ENCODE data around the gene NTN5. TPM values are rescaled to one million over a fixed set of nuclear protein-coding genes. Genes with fewer than 3 reads are reported as not detected.

Gene NTN5
- total RNA-seq, 1 experiment from 2014 or later: 0.55 TPM

DNA sequence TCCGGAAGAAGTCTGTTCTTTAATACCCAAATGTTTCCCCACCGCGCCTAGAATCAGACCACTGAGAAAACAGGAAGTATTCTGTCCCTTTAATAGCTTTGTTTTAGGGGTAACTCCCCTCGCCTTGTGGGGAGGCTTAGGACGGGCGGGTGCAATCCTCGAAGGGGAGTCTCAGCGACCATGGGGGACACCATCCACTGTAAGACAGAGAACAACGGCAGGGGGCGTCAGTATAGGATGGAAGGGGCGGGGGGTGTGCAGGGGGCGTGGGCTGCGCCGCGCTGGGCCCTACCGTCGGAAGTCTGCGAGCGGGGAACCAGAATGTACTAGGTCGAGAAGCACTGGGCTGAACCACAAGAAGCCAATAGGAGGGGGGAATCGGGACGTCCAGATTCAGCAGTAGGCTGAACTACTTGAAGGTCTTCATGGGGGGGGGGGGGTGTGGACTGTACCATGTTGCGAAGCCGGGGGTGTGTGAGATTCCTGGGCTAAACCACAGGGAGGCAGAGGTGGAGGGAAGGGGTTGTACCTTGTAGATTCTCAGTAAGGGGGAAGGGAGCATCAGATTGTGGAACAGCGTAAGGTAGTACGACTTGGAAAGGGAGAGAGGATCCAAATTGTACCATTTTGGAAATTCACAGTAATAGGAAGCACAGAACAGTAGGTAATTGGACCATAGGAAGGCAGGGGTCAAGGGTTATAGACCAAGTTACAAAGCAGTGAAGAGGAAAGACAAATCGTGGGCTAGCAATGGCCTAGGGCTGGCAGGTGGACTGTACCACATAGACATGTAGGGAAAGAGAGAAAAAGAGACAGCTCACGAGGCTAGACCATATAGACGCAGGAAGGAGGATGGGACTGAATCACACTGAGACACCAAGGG lies 34.6 kb downstream of the NTN5 start:
- Histone ChIP-seq H3K56ac (ENCODE audit: insufficient read length, low read depth, low read length) (no peak overlapping the region), H3K18ac (ENCODE audit: insufficient read length, low read depth, low read length) (peak overlapping the region; percentile 90), H3K14ac (ENCODE audit: insufficient read depth, low read length) (peak overlapping the region; percentile 49; the same call in 1 of the 2 replicates), H3T11ph (ENCODE audit: low read length) (peak overlapping the region; percentile 61), H3K27ac (ENCODE audit: insufficient read length, low read depth, low read length) (peak overlapping the region; percentile 60), H4K91ac (ENCODE audit: insufficient read length, low read depth, low read length) (no peak overlapping the region), H2BK12ac (ENCODE audit: insufficient read length, low read depth, low read length) (peak overlapping the region; percentile 31), H4K8ac (replicated peaks; ENCODE audit: insufficient read length, low read depth, low read length) (no peak overlapping the region), H4K20me1 (ENCODE audit: control insufficient read depth, insufficient read depth, insufficient read length) (no peaks in the 10 kb centered on the region), H2BK15ac (ENCODE audit: low read depth, low read length) (no peak overlapping the region), H2AFZ (ENCODE audit: low read length) (no peak overlapping the region), H3K79me2 (ENCODE audit: insufficient read depth, low read length) (no peaks in the 10 kb centered on the region), H2AK5ac (ENCODE audit: insufficient read length, low read length) (no peak overlapping the region), H3K23me2 (ENCODE audit: insufficient read length, low read depth, low read length, poor library complexity, severe bottlenecking) (peaks cover 21% of the 10 kb centered on the region), H3K9ac (ENCODE audit: extremely low read depth, insufficient read length, low read length) (peak overlapping the region; percentile 41), H3K9me3 (ENCODE audit: control insufficient read depth, low read depth, low read length) (no peaks in the 10 kb centered on the region), H3K4me1 (ENCODE audit: insufficient read depth, low read length) (peaks cover 7% of the 10 kb centered on the region; the same call in 1 of the 2 replicates), H2BK120ac (ENCODE audit: low read depth, low read length, poor library complexity, severe bottlenecking) (peak overlapping the region; percentile 97), H4K5ac (ENCODE audit: insufficient read length, low read depth, low read length) (no peak overlapping the region), H3K79me1 (ENCODE audit: insufficient read depth, low read depth, low read length, poor library complexity, severe bottlenecking) (no peaks in the 10 kb centered on the region), H3K4me2 (ENCODE audit: insufficient read depth, insufficient read length, low read length) (peak overlapping the region; percentile 63), H3K23ac (ENCODE audit: insufficient read length, low read depth, low read length) (no peak overlapping the region), H2BK5ac (ENCODE audit: insufficient read length, low read length) (no peak overlapping the region), H3K4ac (ENCODE audit: low read depth, low read length) (no peak overlapping the region; the same call in 1 of the 2 replicates), H3K27me3 (ENCODE audit: insufficient read depth, low read length) (no peaks in the 10 kb centered on the region; the same call in 1 of the 2 replicates), H2BK20ac (ENCODE audit: low read depth, low read length, poor library complexity, severe bottlenecking) (no peak overlapping the region)
- H3K9me3 Mint-ChIP-seq: no peaks in the 10 kb centered on the region; a peak in 1 of 5 replicates
- peaks cover 14 to 40% (median 35%) of the 10 kb centered on the region in 3 experiments for H3K36me3 Mint-ChIP-seq (ENCODE audit: insufficient read depth in 1 of 3, low read depth in 3 of 3)
- peaks cover 4% of the 10 kb centered on the region for H3K27me3 Mint-ChIP-seq (ENCODE audit: low read depth)
- H3K4me3 Mint-ChIP-seq: peak overlapping the region; percentile 82 to 89
- peaks cover 32 to 49% of the 10 kb centered on the region in 2 experiments for H3K4me1 Mint-ChIP-seq
- peak overlapping the region; percentile 97 to 99 (median 99) for H3K27ac Mint-ChIP-seq
- TF ChIP-seq, protein P1, sequence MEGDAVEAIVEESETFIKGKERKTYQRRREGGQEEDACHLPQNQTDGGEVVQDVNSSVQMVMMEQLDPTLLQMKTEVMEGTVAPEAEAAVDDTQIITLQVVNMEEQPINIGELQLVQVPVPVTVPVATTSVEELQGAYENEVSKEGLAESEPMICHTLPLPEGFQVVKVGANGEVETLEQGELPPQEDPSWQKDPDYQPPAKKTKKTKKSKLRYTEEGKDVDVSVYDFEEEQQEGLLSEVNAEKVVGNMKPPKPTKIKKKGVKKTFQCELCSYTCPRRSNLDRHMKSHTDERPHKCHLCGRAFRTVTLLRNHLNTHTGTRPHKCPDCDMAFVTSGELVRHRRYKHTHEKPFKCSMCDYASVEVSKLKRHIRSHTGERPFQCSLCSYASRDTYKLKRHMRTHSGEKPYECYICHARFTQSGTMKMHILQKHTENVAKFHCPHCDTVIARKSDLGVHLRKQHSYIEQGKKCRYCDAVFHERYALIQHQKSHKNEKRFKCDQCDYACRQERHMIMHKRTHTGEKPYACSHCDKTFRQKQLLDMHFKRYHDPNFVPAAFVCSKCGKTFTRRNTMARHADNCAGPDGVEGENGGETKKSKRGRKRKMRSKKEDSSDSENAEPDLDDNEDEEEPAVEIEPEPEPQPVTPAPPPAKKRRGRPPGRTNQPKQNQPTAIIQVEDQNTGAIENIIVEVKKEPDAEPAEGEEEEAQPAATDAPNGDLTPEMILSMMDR (conservative IDR thresholded peaks at IDR 0.05): peak; percentile 37; the same call in 1 of the 3 replicates
- no CpG with 5 or more reads among the region's 29 CpGs for WGBS (ENCODE audit: extremely low coverage, insufficient read length, low lambda C conversion rate)
- DNase-seq: peak; percentile 97
